HFF-Myc (cell line): Measurements from ENCODE around the gene DEPDC1.

Source experiments
- DNase-seq: peaks from one replicate; pipeline ENCODE4 v3.0.0-alpha.2; 2011; ENCODE audit warnings: low read depth; ENCODE audit errors: extremely low read depth
- H3K4me3 ChIP-seq: replicated peaks from 2 replicates; pipeline ENCODE4 v1.5.1; 2011; ENCODE audit warnings: low read depth, mild to moderate bottlenecking, control low read depth, low read length
- TF ChIP-seq, protein P1 (sequence below): IDR thresholded peaks from 2 replicates; pipeline ENCODE4 v1.5.1; 2012; ENCODE audit warnings: mild to moderate bottlenecking, low read depth, low read length, control low read depth; ENCODE audit errors: missing control alignments

Gene DEPDC1

GRCh38 chr1:68516066-68516465, 19.2 kb upstream of the DEPDC1 start:
- TF ChIP-seq, protein P1, sequence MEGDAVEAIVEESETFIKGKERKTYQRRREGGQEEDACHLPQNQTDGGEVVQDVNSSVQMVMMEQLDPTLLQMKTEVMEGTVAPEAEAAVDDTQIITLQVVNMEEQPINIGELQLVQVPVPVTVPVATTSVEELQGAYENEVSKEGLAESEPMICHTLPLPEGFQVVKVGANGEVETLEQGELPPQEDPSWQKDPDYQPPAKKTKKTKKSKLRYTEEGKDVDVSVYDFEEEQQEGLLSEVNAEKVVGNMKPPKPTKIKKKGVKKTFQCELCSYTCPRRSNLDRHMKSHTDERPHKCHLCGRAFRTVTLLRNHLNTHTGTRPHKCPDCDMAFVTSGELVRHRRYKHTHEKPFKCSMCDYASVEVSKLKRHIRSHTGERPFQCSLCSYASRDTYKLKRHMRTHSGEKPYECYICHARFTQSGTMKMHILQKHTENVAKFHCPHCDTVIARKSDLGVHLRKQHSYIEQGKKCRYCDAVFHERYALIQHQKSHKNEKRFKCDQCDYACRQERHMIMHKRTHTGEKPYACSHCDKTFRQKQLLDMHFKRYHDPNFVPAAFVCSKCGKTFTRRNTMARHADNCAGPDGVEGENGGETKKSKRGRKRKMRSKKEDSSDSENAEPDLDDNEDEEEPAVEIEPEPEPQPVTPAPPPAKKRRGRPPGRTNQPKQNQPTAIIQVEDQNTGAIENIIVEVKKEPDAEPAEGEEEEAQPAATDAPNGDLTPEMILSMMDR: no peak
- DNase-seq: no peak
- no peak overlapping the region for H3K4me3 ChIP-seq

DNA sequence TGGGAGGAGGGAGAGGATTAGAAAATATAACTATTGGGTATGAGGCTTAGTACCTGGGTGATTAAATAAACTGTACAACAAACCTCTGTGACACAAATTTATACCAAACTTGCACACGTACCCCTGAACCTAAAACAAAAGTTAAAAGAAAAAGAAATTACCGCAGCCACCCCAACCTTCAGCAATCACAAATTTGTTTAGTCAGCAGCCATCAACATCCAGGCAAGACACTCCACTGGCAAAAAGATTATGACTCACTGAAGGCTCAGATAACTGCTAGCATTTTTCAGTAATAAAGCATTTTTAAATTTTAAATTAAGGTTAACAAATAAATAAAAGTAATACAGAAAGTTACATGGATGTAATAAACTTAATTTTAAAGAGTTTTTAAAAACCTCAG, 14.4 kb upstream of the DEPDC1 start:
- TF ChIP-seq, protein P1: no peak
- no peak overlapping the region for H3K4me3 ChIP-seq
- DNase-seq: no peak

GRCh38 chr1:68506386-68506785, 9.5 kb upstream of the DEPDC1 start:
- no peak overlapping the region for H3K4me3 ChIP-seq
- no peak for DNase-seq
- TF ChIP-seq, protein P1: no peak

- no peak for DNase-seq
- no peak overlapping the region for H3K4me3 ChIP-seq
- TF ChIP-seq, protein P1: no peak
Observed at GRCh38 chr1:68503085-68503484, 6.2 kb upstream of the DEPDC1 start.

- DNase-seq: no peak
- TF ChIP-seq, protein P1: no peak
- H3K4me3 ChIP-seq: peak overlapping the region; percentile 99
Observed at GRCh38 chr1:68497358-68497698, 446 bp upstream of the DEPDC1 start.

DNA sequence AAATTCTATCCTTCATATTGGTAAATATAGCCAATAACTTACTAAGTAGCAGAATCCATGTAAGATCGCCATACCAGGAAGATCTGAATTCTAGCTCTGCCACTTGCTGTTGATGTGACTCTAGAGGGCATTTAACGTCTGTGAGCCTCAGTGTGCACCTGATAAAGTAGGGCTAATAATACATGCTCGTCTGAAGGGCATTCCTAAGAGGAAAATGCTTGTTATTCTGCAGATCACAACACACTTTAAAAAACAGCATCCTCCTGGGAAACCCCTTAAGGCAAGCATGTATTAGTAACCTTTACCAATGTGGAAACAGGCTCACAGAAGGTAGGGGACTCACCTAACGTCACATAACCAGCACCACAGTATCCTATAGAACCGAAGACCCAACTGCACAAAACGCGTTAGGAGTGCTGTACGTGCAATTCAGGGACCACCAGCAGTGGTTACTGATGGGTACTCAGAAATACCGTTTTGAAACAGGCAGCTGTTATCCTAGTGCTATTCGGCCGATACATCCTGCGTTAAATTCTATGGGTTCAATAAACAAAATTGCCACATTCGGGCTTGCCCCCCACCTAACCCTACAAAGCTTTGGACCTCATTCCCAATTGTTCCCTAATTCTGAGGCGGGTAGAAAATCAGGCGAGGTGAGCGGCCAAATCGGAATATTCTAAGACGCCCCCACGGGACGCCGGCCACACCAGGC, 758 bp downstream of the DEPDC1 start:
- TF ChIP-seq, protein P1: no peak
- peak overlapping the region; percentile 99 for H3K4me3 ChIP-seq
- DNase-seq: no peak

DNA sequence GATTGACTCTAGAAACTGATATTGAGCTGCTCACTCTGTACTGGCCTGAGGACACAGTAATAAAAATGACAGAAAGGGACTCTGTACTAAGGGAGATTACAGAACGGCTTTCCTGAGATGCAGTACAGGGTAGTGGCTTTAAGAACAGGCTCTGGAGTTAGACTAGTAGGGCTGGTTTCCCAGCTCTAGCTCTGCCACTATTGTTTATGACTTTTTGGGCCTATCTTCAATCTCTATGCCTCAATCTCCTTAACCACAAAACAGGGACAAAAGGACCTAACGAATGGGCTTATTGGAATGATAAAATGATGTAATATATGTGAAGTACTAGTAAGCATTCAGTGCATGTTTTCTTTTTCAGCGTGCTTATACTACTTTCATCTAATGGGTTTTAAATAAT, 1.4 kb downstream of the DEPDC1 start:
- TF ChIP-seq, protein P1: no peak

More for the DNA sequence above, 1.4 kb downstream of the DEPDC1 start:
- H3K4me3 ChIP-seq: peak overlapping the region; percentile 99
- no peak for DNase-seq
